HepG2 (cell line): Measurements from ENCODE around the gene EGFL8.

Source experiments
- KAT7 ChIP-seq: IDR thresholded peaks from 2 replicates; pipeline ENCODE4 v1.6.1; 2018; ENCODE audit warnings: borderline replicate concordance, missing compliant biosample characterization
- KDM1A ChIP-seq: IDR thresholded peaks from 2 replicates; pipeline ENCODE4 v1.6.1; 2016; ENCODE audit warnings: missing compliant biosample characterization
- MXI1 ChIP-seq: IDR thresholded peaks from 3 replicates; pipeline ENCODE4 v1.6.1; 2012; ENCODE audit warnings: low read depth, low read length, inconsistent platforms, borderline replicate concordance
- NCOA5 ChIP-seq: sonication (generic); formaldehyde crosslinking; IDR thresholded peaks from 2 replicates; pipeline ENCODE4 v1.4.0; 2020; ENCODE audit warnings: missing genetic modification reagents
- NR3C1 ChIP-seq: sonication (generic); formaldehyde crosslinking; IDR thresholded peaks from 2 replicates; pipeline ENCODE4 v1.4.0; 2020; ENCODE audit warnings: missing genetic modification reagents
- POLR2A ChIP-seq, 2 experiments: IDR thresholded peaks; 2 replicates each; pipeline ENCODE4 v1.6.1; 2011; ENCODE audit warnings: low read depth in 2 of 2, low read length in 2 of 2, mild to moderate bottlenecking in 1 of 2, moderate library complexity in 1 of 2; ENCODE audit not compliant: insufficient read depth in 1 of 2
- RXRA ChIP-seq: sonication (generic); formaldehyde crosslinking; IDR thresholded peaks from 2 replicates; pipeline ENCODE4 v1.5.1; 2020; ENCODE audit warnings: missing genetic modification reagents
- SMC3 ChIP-seq: IDR thresholded peaks from 2 replicates; pipeline ENCODE4 v1.6.1; 2011; ENCODE audit warnings: low read length, improper control_type of control experiment
- SUZ12 ChIP-seq: fragments of 150-350 bp; IDR thresholded peaks from 2 replicates; pipeline ENCODE4 v1.6.1; 2014; ENCODE audit warnings: low read depth, low read length
- ZNF549 ChIP-seq: sonication (generic); formaldehyde crosslinking; IDR thresholded peaks from 2 replicates; pipeline ENCODE4 v1.5.0; 2020; ENCODE audit warnings: missing genetic modification reagents
- ZNF780A ChIP-seq: sonication (generic); formaldehyde crosslinking; IDR thresholded peaks from 2 replicates; pipeline ENCODE4 v1.8.0; 2022; ENCODE audit warnings: mild to moderate bottlenecking, missing genetic modification reagents, moderate library complexity
- TF ChIP-seq, protein P1 (sequence below), 2 experiments: IDR thresholded peaks; 2 replicates each; pipeline ENCODE4 v1.6.1; 2011 to 2012; ENCODE audit warnings: low read length in 2 of 2, borderline replicate concordance in 1 of 2, low read depth in 1 of 2, mild to moderate bottlenecking in 1 of 2, moderate library complexity in 1 of 2
- TF ChIP-seq, protein P2 (sequence below): sonication (generic); formaldehyde crosslinking; IDR thresholded peaks from 2 replicates; pipeline ENCODE4 v1.5.0; 2020; ENCODE audit warnings: mild to moderate bottlenecking, missing genetic modification reagents, moderate library complexity

- TF ChIP-seq POLR2A (IDR thresholded peaks at IDR 0.05; ENCODE audit: insufficient read depth in 1 of 2, low read depth in 2 of 2, low read length in 2 of 2) (no peak), KDM1A (CRISPR knock-in tag) (no peak), SUZ12 (no peak), NCOA5 (CRISPR knock-in tag) (no peak), NR3C1 (CRISPR knock-in tag) (no peak), MXI1 (no peak), ZNF549 (CRISPR knock-in tag) (no peak), KAT7 (CRISPR knock-in tag) (no peak), ZNF780A (CRISPR knock-in tag) (no peak), SMC3 (no peak), RXRA (CRISPR knock-in tag) (no peak)
- TF ChIP-seq, protein P1, sequence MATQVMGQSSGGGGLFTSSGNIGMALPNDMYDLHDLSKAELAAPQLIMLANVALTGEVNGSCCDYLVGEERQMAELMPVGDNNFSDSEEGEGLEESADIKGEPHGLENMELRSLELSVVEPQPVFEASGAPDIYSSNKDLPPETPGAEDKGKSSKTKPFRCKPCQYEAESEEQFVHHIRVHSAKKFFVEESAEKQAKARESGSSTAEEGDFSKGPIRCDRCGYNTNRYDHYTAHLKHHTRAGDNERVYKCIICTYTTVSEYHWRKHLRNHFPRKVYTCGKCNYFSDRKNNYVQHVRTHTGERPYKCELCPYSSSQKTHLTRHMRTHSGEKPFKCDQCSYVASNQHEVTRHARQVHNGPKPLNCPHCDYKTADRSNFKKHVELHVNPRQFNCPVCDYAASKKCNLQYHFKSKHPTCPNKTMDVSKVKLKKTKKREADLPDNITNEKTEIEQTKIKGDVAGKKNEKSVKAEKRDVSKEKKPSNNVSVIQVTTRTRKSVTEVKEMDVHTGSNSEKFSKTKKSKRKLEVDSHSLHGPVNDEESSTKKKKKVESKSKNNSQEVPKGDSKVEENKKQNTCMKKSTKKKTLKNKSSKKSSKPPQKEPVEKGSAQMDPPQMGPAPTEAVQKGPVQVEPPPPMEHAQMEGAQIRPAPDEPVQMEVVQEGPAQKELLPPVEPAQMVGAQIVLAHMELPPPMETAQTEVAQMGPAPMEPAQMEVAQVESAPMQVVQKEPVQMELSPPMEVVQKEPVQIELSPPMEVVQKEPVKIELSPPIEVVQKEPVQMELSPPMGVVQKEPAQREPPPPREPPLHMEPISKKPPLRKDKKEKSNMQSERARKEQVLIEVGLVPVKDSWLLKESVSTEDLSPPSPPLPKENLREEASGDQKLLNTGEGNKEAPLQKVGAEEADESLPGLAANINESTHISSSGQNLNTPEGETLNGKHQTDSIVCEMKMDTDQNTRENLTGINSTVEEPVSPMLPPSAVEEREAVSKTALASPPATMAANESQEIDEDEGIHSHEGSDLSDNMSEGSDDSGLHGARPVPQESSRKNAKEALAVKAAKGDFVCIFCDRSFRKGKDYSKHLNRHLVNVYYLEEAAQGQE (IDR thresholded peaks at IDR 0.05; ENCODE audit: borderline replicate concordance in 1 of 2, low read depth in 1 of 2, low read length in 2 of 2): no peak
- TF ChIP-seq, protein P2, sequence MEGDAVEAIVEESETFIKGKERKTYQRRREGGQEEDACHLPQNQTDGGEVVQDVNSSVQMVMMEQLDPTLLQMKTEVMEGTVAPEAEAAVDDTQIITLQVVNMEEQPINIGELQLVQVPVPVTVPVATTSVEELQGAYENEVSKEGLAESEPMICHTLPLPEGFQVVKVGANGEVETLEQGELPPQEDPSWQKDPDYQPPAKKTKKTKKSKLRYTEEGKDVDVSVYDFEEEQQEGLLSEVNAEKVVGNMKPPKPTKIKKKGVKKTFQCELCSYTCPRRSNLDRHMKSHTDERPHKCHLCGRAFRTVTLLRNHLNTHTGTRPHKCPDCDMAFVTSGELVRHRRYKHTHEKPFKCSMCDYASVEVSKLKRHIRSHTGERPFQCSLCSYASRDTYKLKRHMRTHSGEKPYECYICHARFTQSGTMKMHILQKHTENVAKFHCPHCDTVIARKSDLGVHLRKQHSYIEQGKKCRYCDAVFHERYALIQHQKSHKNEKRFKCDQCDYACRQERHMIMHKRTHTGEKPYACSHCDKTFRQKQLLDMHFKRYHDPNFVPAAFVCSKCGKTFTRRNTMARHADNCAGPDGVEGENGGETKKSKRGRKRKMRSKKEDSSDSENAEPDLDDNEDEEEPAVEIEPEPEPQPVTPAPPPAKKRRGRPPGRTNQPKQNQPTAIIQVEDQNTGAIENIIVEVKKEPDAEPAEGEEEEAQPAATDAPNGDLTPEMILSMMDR: no peak
Observed at GRCh38 chr6:32204268-32204715, 39.9 kb downstream of the EGFL8 start.
